Fibroblast of the conjunctiva (primary cell): Measurements from ENCODE around the gene ANXA5.

ENCODE experiments used
- DNase-seq: peaks from one replicate; pipeline ENCODE4 v3.0.0-alpha.2; 2010; ENCODE audit warnings: low read depth

ANXA5 gene

GRCh38 chr4:121642876-121643585 is 53.7 kb downstream of the ANXA5 start:
- no peak for DNase-seq

DNA sequence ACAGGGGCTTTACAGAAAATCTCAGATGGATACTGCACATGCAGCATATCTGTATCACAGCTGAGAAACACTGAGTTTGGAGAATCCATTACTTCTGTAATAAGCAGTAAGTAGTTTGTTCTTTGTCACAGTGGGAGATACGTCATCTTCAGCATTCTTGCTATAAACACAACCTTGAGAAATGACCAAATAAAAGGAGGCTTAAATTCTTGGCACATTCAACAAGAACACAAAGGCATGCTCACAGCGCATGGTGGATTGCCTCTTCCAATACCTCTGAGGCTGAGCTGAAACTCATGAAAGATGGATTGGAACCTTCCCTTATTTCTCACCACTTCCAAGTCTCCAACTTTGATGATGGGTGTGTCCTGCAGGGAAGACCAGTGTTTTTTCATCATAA is 54.5 kb downstream of the ANXA5 start:
- no peak for DNase-seq

DNA sequence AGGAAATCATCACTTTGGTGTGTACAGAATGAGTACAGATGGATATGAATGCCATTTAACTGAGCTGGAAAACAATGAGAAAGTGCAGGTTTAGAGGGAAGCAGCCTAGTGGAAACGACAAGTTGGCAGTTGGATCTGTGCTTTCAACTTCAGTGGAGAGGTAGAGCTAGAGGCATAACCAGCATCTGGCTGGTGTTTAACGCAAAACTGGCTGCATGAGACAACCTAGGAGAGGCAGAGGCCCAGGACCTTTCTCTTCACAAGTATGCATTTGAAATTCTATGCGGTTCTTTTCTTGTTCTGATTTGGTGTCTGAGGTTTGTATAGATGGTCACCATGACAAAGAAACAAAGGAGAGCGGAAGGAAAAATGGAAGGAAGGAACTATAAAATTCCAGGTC is 63.1 kb downstream of the ANXA5 start:
- DNase-seq = no peak

DNA sequence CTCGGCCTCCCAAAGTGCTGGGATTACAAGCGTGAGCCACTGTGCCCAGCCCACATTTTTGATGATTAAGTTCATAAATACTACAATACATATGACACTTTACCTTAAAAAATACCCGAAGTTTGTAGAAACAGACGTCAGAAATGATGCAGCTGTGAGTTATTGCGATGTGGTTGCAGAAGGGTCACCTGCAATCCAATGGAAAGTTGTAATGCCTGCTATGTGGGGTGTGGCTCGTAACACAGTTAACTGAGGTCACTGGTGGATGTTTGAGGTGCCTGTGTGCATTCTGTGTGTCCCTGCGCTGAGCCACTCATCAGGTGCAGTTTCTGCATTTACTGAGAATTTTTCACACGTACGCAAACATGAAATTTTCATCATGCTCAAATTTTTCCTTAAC is 64.1 kb downstream of the ANXA5 start:
- DNase-seq = no peak
